Stimulated activated CD4-positive, alpha-beta T cell treated with anti-CD3 and anti-CD28 coated beads, Interleukin-15, amount 100 ng/mL, for 1 hour (primary cell): Measurements from ENCODE around the gene OR5B12.
"Not testable (repeated sequence)": the region's sequence is repeated elsewhere in the genome, so short reads cannot be mapped to it uniquely, and the experiment has no call there.

Source experiments
- DNase-seq, 2 donors: peaks; one replicate each; pipeline ENCODE4 v3.0.0-alpha.2; 2020; ENCODE audit warnings: low read depth in 1 of 2, low spot score in 1 of 2

OR5B12 gene

DNA sequence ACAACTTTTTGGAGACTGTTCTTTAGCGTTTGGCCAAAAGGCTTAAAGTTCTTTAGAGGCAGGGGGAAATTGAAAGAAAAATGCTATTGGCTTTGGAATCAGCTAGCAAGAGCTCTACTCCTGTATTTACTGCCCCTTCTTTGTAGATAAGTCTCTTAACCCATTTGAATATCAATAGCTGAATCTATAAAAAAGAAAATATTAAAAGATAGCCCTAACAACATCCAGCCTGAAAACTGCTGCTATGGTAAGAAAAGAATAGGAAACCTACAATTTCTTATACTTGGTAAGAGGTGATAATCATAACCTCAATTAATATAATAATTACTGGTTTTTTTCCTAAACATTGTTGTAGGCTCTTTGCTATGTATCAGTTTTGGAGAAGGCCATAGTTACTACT, at the start of gene OR5B12:
OR5B12 (minus strand) TSS at position 101 of the 400 bp plus-strand sequence. CDS start 2,085 bp downstream, outside the sequence.
- DNase-seq: no peak

DNA sequence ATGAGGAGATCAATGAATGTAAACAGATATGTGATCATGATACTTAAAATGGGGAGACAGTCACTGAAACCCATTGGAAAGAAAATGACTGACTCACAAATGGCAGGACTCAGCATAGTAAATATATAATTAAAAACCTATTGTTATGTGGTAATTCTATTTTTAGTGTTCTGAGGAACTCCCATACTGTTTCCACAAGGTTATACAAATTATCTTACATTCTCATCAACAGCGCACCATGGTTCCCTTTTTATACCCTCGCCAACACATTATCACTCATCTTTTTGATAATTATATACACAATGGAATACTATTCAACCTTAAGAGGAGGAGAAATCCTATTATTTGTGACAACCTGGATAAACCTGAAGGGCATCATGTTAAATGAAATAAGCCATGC, 48.8 kb upstream of the OR5B12 start:
- DNase-seq: no peak

DNA sequence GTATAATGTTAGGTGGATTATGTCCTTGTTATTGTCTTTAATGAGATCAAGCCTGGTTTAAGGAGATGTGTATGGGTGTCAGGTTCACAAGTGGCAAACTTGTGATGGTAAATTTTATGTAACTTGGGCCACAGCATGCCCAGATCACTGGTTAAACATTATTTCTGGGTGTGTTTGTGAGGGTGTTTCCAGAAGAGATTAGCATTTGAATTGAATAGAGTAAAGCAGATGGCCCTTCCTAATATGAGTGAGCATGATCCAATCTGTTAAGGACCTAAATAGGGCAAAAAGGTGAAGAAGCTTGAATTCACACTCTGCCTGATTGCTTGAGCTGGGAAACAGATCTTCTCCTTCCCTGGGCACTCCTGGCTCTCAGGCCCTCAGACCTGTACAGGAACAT, 45.1 kb upstream of the OR5B12 start:
- DNase-seq: no peak

DNA sequence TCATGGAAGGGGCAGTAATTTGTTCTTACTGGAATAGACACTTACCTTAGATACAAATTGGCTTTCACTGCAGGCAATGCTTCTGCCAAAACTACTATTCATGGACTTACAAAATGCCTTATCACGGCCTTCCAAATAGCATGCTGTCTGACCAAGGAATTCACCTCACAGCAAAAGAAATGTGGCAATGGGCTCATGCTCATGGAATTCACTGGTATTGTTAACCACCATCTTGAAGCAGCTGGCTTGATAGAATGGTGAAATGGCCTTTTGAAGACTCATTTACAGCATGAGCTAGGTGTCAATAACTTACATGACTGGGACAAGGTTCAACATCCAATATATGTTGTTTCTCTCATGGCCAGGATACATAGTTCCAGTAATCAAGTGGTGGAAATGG, 43.9 kb upstream of the OR5B12 start:
- no peak for DNase-seq

DNA sequence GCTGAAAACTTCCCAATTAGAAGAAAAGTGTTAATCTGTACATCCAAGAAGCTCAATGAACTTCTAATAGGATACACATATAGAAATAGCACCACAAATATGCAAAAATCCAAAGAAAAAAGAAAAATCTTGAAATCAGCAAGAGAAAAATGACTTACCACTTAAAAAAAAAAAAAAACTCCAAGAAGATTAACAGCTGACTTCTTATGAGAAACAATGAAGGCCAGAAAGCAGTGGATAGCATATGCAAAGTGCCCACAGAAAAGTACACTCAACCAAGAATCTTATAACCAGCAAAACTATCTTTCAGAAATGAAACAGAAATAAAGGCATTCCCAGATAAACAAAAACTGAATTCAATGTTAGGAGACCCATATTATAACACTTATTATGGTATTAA, 29.9 kb upstream of the OR5B12 start:
- no peak for DNase-seq

DNA sequence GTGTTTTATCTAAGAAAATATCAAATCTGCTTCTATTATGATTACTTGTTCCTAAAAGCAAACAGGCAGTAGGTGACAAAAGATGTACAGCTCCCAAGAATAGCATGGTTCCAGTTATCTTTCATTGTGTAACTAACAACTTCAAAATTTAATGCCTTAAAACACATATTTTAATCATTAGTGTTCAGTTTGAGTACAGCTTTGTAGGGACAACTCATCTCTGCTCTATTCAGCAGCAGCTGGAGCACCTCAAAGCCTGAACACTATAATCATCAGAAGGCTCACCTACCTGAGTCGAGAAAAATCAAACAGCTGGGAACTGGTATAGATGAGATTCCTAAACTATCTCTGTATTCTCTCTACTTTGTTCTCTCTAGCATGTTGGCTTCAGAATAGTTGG, 24.3 kb upstream of the OR5B12 start:
- DNase-seq: no peak

DNA sequence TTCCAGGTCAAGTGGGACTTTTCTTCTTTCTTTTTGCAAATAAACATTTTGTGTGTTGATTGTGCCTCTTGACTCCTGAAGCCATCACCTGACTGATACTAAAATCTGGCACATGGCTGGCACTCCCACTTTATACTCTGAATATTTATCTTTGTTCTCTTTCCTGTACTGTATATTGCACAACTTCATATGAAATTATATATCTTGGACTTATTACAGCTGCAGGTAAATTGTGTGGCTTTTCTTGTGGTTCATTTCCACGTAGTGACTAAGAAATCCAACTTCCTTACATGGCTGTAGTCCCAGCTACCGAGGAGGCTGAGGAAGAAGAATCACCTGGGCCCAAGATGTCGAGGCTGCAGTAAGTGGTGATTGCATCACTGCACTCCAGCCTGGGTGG, 23.7 kb upstream of the OR5B12 start:
- DNase-seq: no peak

DNA sequence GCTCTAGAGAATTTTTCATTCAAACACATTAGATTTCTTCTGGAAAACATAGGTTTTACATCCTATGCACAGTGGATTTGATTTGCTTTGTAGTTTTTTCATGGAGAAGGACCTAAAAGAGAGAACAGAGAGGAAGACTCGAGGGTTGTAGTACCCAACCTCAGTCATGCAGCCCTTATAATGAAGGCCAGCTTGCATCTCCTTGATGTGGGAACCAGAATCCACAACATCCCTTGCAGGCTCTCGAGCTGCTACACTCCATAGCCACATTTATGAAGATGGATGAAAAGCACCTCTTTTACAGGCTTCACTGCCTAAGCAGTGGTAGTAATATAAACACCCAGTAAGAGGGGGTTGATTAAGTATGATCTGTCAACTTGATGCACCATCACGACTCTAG, 9.5 kb upstream of the OR5B12 start:
- no peak for DNase-seq

DNA sequence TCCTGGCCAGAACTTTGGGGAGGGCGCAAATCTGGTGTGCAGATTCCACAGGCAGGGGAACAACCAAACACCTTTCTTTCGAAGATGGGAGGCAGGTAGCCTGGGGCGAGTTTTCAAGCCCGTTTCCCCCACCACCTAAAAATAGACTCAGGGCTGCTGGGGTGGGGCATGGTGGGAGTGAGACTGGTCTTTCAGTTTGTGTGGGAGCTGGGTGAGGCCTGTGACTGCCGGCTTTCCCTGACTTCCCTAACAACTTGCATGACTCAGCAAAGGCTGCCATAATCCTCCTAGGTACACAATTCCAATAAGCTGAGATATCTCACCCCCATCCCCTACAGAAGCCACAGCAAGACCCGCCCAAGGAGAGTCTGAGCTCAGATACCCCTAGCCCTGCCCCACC, 4.3 kb upstream of the OR5B12 start:
- DNase-seq: no peak

DNA sequence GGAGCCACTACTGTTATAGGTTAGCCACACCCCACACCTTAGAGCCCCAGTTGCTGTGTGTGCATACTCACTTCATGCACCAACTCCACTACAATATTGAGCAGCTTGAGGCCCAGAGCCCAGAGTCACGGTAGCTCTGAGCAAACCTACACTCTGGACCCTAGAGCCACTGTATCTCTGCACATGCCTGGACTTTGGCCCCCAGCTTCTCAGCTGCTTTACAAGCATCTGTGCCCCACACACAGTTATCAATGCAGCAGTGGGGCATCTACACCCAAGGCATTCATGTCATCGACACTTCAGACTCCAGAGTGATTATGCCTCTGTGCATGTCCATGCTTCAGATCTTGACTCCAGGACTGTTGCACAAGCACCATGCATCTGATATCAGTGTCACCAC, 2.3 kb upstream of the OR5B12 start:
- no peak for DNase-seq

DNA sequence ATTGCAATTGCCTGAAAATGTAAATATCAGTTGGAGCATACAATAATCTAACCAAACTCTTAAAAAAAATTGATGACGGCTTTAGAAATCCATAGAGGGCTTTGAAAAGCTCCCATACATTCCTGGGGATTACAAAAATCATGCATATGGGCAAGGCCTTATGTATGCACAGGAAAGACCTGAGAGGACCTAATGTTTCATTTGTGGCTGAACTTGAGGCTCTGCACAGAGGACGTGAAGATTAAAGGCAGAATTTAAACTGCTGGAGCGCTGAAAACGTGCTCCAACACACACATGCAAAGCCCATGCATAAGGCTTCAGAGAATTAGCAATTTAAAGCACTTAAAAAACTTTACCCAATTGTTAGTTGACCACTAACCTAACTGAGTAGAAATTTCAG, 3.5 kb downstream of the OR5B12 start:
- no peak for DNase-seq

DNA sequence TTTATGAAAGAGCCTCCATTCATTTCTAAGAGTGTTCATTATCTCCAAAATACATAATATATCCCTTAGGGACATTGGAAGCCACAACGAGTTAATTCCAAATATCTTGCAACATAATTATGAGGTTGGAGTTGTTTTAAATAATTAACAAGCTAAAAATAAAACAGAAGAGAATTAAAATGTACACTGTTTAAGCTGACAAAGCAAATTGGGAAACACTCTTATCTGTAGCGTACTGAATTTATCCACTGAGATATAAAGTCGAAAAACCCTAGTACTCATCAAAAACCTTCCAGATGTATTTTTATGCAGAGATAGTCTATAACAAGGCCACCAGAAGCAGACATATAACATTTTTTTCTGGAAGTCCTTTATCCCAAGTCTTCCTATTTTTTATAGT, 7.8 kb downstream of the OR5B12 start:
- no peak for DNase-seq

DNA sequence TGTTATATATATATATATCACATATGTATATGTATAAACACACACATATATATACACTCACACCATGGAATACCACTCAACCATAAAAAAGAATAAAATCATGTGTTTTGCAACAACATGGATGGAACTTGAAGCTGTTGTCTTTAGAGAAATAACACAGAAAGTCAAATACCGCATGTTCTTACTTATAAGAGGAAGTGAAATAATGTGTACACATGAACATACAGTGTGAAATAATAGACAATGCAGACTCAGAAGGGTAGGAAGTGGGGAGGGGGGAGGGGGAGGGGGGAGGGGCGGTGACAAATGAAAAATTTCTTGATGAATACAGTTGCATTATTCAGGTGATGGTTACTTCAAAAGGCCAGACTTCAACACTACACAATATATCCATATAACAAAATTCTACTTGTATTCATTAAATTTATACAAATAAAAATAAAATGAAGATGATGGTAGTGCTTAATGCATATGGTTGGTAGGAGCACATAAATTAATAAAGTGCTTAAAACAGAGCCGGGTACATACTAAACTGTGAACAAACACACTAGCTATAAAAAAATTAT, 8.3 kb downstream of the OR5B12 start:
- no peak for DNase-seq

DNA sequence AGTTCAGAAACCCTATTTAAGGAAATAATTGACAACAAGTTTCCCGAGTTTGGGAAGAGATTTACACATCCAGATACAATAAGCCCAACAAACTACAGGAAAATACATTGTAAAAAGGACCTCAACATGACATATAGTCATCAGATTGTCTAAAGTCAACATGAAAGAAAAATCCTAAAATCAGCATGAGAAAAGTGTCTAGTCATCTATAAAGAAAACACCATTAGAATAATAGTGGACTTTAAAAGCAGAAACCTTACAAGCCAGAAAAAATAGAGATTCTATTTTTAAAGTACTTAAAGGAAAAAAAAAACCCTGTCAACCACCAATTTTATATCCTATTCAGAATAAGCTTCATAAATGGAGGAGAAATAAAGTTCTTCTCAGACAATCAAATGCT, 12.8 kb downstream of the OR5B12 start:
- no peak for DNase-seq

DNA sequence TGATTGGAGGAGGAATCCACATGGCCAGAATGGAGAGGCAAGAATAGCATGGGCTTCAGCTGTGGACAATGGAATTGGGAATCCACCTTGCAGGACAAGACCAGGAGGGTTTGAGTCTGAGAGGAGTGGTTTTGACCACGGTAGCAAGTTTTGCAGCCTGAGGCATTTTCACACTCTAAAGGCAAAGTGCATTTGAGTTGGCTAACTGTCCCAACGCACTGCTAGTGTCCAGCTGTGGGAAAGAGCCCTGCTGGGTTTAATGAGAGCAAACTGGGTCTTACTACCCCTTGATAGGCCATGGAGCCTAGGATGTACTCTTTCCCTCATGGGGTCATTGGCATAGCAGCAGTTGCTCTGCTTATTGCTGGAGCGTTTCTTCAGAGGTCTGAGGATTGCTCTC, 14.0 kb downstream of the OR5B12 start, which contains the start of gene OR5B2:
OR5B2 (minus strand) TSS at position 101 of the 400 bp plus-strand sequence. CDS start 4,860 bp downstream, outside the sequence.
- DNase-seq: no peak

DNA sequence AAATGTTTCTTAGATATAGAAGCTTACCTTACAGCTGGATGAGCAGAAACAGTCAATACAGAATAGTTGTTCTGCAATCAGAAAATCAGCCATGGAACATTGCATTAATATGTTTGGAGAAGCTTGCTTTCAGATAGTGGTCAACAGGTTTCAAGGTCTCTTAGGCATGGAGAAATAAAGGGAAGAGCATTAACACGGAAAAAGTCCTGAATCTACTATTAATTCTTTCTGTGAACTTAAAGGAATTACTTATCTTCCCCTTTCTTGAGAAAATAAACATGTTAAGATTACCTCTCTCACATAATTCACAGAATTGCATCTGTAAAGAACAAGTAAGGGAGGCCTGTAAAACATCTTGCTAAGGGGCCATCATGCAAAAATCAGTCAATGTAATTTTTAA, 35.3 kb downstream of the OR5B12 start, which contains the start of gene OR5B3:
OR5B3 (minus strand) TSS at position 101 of the 400 bp plus-strand sequence. CDS start 3,465 bp downstream, outside the sequence.
- no peak for DNase-seq

DNA sequence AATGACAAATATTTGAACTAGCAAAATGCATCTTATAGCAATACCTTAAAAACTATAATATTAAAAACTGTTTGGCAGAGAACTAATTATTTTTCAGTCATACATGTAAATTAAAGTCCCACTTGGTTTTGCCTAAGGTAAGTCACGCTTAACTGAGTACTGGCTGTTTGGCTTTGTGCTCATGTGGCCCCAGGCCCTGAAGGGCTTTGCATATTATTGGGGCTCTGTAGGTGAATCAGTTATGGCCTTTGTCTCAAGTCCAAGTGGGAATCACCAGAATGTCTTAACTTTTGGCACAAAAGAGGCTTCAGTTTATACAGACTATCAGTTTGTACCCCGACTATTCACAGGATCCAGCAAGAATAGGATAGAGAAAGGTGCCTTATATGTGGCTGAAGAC, 42.4 kb downstream of the OR5B12 start:
- DNase-seq: not testable (repeated sequence)

DNA sequence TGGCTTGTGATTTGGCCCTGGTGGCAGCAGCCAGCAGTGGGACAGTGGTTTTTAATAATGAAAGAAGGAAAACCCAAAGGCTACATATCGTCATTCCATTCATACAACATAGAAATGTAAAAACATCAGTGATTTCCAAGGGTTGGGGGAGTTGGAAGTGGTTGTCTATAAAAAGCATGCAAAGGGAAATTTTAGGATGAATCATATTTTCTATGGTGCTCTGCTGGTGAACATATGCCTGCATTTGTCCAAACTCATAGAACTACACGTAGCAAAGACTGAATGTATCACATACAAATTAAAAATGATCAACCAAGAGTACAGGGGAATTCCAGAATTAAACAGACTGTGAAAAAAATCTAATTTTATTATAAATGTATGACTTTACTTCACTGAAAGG, 46.5 kb downstream of the OR5B12 start:
- DNase-seq: no peak

DNA sequence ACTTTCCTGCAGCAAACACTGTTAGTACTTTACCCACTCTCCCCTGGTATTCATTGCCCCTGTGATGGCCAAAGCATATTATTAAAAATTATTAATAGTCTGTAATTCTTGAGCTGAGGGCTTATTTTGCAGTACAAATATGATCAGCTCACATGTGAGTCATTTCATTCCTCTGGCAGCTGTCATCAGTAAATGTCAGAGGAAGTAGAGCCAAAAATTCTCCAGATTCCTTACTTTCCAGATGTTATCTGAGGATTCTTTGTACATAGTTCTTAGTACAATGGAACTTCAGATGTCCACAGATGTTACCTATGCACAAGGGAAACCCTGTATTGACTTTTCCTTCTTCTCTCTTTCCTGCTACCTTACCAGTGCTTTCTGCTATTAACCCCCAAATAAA, 47.8 kb downstream of the OR5B12 start:
- DNase-seq: no peak

DNA sequence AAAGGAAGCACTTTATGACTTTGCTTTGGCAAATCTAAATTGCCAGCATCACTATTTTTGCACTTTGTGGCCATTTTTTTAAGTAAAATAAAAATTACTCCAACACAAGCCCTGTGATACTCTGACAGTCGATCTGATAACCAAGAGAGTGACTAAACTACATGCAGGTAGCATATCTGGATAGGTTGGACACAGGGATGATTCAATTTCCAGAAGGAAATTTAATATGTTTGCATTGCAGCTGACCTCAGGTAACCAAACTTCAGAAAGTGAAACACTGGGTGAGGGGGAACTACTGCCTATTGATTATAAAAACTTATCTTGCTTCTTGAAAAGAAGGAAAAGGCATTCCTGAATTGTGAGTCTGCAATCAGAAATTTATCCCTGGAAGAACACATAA, 49.3 kb downstream of the OR5B12 start:
- DNase-seq: no peak

DNA sequence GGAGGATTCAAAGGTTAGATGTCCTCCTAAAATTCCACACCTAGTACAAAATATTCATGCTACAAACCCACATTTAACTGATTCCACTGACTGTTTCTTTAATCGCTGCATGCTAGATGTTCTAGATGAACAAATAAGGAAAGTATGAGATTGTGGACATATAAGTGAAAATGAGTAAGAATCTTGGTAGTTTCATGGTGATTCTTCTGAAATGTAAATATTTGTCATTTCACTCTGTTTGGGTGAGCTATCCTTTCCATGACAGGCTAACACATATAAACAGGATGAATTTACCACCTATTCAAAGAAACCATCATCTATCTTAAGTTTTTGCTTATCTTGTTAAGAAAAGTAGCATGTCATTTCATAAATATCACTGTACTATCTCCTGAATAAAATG, 50.2 kb downstream of the OR5B12 start:
- no peak for DNase-seq

DNA sequence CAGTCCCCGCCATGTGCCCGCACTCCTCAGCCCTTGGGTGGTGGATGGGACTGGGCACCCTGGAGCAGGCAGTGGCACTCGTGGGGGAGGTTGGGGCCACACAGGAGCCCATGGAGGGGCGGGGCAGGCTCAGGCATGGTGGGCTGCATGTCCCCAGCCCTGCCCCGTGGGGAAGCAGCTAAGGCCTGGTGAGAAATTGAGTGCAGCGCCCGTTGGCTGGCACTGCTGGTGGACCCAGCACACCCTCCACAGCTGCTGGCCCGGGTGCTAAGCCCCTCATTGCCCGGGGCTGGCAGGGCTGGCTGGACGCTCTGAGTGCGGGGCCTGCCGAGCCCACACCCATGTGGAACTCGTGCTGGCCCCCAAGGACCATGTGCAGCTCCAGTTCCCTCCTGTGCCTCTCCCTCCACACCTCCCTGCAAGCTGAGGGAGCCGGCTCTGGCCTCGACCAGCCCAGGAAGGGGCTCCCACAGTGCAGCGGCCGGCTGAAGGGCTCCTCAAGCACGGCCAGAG, 51.4 kb downstream of the OR5B12 start:
- no peak for DNase-seq
